Stimulated activated CD4-positive, alpha-beta T cell treated with anti-CD3 and anti-CD28 coated beads, Interleukin-15, amount 100 ng/mL, for 48 hours (primary cell): Measurements from ENCODE around the gene USP13.
"Not testable (repeated sequence)": the region's sequence is repeated elsewhere in the genome, so short reads cannot be mapped to it uniquely, and the experiment has no call there.

Experiments used
- DNase-seq, 2 donors: peaks; one replicate each; pipeline ENCODE4 v3.0.0-alpha.2; 2020; ENCODE audit warnings: low read depth in 2 of 2

USP13 gene

DNA sequence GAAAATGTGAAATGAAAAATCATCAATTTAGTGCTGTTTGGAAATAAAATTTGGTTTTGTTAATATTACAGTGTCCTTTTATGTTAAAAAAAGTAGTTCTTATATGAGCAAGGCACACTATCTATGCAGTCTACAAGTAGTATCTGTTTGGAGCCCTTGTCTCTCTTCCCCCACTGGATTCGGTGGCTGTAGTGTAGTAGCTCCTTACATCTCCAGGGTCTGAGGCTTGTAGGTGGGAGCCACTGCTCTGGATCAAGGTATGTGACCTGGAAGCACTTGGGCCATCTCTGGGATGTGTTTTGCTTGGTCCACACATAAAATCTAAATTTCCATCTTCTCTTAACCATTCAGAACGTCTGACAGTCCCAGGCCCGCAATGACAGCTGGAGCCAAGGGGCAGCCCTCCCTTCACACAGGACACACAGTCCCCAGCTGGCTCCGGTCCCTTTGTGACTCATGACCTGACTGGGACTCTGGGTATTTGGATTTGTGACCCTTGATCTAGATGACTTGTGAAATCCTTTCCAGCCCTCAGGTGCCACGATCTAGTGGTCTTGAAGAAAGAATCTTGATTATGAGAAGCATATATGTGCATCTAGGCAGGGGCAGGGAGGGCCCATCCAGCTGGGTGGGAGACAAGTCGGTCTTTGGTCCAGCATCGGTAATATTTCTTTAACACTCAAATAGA is 80.0 kb downstream of the USP13 start:
- DNase-seq: no peak

DNA sequence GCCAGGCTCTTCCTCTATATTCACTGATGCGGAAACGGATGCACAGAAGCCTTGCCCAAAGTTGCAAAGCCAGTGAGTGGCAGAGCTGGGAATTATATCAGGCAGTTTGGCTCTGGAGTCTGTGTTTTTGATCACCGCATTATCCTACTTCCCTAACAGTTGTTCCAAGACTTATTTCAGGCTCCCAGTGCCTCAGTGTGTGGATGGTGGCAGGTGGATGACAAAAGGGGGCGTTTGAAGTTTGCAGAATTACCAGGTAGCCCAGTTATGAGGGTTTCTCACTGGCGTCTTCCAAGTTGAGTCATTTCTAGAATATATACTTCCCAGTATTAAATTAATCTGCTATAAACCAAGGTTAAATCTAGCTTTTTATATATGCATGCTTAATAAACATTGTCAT is 81.0 kb downstream of the USP13 start:
- DNase-seq: no peak

- DNase-seq: no peak
Observed at GRCh38 chr3:179734497-179735281, 81.8 kb downstream of the USP13 start.

GRCh38 chr3:179735321-179735720 is 82.5 kb downstream of the USP13 start:
- no peak for DNase-seq

DNA sequence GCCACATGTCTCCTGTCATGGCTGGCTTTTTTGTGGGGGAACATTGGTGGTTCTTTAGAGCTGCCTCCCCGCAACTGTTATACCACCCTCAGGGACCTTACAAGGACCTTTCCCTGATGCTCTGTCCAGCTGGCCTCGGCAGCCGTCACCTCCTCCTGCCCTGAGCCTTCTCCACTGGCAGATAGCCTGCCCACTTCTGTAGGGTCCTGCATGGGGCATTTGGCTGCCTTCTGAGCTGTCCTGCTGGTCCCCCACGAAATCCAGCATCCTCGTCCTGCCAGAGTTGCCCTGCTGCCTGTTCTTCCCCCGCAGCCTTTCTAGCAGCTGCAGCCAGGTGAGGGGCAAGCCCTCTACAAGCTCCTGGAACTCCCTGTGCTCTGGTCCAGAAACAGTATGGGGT is 86.2 kb downstream of the USP13 start:
- DNase-seq: no peak

- no peak for DNase-seq
Observed at GRCh38 chr3:179739816-179740594, 87.2 kb downstream of the USP13 start.

DNA sequence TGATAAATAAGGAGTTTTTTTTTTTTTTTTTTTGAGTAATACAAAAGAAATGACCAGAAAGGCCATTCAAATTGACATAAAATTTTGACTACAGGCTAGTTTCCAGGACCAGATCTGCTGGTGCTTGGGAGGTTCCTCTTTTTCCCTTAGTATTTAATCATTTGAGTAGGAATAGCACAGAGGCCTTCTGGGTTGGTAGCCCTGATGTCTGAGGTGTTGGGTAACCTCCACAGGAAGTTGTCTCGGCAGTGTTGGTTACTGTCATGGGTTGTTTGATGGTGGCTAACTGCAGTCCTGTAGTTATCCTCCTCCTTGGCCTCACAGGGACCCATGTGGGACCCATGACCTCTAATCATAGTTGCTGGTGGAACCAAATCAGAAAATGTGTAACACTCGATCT is 91.1 kb downstream of the USP13 start:
- DNase-seq: no peak

DNA sequence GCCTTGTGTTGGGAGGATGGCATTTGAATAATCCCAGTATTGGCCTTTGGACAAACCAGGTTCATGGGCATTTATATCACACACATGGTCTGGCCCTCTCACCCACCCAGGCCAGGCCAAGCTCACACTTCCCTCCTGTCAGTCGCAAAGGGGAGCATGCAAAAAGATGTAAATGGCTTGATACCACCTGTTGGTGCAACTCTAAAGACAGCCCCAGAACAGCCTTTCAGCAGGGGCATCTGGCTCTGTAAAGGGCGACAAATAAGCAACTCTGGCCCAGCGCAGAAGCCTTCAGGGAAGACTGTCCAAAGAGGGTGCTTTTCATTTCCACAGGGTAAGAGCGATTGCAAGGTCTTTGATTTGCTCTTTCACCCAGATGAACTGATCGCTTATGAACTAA is 91.8 kb downstream of the USP13 start:
- no peak for DNase-seq

GRCh38 chr3:179745079-179745478 is 92.2 kb downstream of the USP13 start:
- DNase-seq: no peak

DNA sequence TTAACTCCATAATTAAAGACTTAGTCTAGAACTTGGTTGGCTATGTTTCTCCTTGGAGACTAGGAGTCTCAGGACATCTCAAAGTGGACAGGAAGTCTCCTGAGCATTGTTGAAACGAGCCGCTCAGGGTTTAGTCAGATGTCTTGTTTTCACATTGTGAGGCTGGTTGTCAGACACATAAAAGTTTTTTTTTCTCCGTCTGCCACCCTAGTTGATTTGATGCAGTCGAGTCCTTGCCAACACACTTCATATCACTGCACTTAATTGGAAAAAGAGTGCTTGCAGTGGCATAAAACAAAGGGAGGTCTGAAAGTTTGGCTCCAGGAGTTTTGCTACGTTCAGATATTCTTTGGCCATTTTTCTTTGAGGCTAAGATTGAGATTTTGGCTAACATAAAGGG is 92.9 kb downstream of the USP13 start:
- DNase-seq: no peak

DNA sequence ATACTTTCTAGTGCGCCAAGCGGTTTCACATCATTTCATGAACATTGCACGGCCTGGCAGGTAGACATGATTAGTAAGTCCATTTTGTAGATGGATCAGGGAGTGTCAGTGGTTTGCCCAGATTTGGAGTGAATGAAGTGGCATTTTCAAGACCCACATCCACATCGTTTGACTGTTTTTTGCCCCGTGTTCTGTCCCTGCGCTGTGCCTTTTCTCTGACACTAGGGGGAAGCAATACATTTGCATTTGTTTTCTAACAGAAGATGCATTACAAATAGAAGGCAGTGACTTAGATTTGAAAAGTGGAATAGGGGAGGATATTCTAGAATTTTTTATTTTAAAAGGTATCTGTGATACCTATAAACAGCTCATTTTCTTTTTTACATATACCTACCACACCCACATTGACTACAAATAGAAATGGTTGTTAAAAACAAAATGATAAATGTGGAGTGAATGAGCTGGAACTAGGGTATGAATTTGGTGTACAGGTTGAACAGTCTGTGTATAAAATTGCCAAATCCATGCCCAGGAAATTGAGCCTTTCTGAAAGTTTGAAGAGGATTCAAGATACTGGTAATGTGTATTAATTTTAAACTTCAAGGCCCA is 98.0 kb downstream of the USP13 start:
- no peak for DNase-seq

- DNase-seq: no peak
Observed at GRCh38 chr3:179760944-179761343, 108.1 kb downstream of the USP13 start.

GRCh38 chr3:179765396-179765795 is 112.6 kb downstream of the USP13 start:
- no peak for DNase-seq

DNA sequence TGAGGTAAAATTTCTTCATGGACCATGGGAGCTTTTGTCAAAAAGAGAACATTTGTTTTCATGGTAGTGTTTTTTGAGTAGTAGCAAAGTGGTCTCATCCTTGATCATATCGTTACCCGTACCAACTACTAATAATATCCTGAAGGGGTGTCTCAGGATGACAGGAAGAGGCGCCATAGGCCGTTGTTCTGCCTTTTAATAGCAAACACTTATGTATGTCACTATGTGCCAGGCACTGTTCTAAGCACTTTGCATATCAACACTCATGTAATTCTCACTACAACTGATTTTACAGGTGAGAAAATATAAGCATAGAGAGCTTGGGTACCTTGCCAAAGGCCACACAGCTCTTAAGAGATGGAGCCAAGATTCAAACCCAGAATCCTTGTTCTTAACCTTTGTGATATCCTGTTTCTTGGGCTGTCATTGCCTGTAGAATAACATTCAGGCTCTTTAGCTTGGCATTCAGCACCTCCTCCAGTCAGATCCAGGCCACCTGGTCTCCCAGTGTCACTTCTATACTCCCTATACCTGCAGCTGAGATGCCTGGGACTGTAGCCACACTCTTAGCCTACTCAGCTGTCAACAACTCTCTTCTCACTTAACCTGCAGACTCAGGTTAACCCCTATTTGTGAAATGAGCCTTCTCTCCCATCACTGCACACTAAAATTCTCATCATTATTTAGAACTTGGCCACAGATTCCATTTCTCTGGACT is 113.7 kb downstream of the USP13 start:
- DNase-seq: no peak

- DNase-seq: no peak
Observed at GRCh38 chr3:179768080-179768479, 115.2 kb downstream of the USP13 start.

DNA sequence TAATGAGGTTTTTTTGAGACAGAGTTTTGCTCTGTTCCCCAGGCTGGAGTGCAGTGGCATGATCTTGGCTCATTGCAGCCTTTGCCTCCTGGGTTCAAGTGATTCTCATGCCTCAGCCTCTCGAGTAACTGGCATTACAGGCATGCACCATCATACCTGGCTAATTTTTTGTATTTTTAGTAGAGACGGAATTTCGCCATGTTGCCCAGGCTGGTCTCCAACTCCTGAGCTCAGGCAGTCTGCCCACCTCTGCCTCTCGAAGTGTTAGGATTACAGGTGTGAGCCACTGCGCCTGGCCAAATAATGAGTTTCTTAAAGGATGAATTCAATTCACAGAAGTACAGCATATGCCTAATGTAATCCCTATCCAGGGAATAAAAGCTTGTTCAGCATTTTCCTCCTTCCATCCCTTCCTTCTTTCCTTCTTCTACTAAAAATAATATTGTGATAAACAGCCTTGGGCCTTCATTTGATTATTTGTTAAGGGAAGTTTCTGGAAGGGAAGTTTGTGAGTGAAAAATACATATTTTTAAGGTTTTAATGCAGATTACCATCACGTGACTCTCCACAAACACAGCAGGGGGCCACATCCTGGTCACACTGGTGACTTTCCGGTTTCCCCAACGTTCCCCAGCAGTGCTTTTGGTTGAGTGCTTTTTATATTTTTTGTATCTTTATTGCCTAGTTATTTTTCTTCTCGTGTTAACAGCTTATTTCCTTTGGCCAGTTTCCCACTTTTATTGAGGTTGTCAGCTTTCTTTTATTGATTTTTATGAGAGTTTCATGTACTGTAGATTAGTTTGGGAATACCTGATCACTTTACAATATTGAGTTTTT is 116.8 kb downstream of the USP13 start:
- no peak for DNase-seq

- DNase-seq: no peak
Observed at GRCh38 chr3:179771797-179772196, 119.0 kb downstream of the USP13 start.

GRCh38 chr3:179772297-179772696 is 119.5 kb downstream of the USP13 start:
- no peak for DNase-seq

DNA sequence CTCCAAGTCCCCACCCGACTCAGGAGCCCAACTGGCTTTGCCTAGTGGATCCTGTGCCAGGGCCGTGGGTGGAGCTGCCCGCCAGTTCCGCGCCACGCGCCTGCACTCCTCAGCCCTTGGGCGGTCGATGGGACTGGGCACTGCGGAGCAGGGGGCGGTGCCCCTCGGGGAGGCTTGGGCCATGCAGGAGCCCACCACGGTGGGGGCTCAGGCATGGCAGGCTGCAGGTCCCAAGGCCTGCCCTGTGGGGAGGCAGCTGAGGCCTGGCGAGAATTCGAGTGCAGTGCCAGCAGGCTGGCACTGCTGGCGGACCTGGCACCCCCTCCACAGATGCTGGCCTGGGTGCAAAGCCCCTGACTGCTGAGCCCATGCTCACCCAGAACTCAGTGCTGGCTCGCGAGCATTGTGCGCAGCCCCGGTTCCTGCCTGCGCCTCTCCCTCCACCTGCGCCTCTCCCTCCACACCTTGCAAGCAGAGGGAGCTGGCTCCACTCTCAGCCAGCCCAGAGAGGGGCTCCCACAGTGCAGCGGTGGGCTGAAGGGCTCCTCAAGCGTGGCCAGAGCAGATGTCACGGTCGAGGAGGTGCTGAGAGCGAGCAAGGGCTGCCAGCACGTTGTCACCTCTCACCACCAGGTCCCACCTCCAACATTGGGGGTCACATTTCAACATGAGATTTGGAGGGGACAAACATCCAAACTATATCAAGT is 122.7 kb downstream of the USP13 start:
- no peak for DNase-seq

- DNase-seq: not testable (repeated sequence)
Observed at GRCh38 chr3:179782841-179783240, 130.0 kb downstream of the USP13 start.
